Mesodermal cell (in vitro differentiated cells): Measurements from ENCODE around the gene EIF5.

ENCODE experiments used
- H3K27ac ChIP-seq: 2 replicates; pipeline ENCODE4 v1.7.0; 2013; ENCODE audit warnings: mild to moderate bottlenecking, low read depth, low read length, moderate library complexity; ENCODE audit not compliant: severe bottlenecking
- H3K36me3 ChIP-seq: 2 replicates; pipeline ENCODE4 v1.7.1; 2013; ENCODE audit warnings: mild to moderate bottlenecking, low read length, moderate library complexity; ENCODE audit not compliant: control insufficient read depth, insufficient read depth
- H3K4me1 ChIP-seq: one replicate; pipeline ENCODE4 v1.7.1; 2013; ENCODE audit warnings: mild to moderate bottlenecking, low read length; ENCODE audit not compliant: insufficient read depth, control insufficient read depth, poor library complexity, severe bottlenecking
- H3K4me3 ChIP-seq: 2 replicates; pipeline ENCODE4 v1.7.0; 2013; ENCODE audit warnings: low read length, control low read depth, mild to moderate bottlenecking; ENCODE audit not compliant: insufficient read depth, poor library complexity, severe bottlenecking; ENCODE audit errors: extremely low read depth
- H3K9me3 ChIP-seq: 2 replicates; pipeline ENCODE4 v1.7.1; 2013; ENCODE audit warnings: mild to moderate bottlenecking, low read length, moderate library complexity; ENCODE audit not compliant: control insufficient read depth
- WGBS, 2 experiments: methylation state at CpG; one replicate each; pipeline ENCODE4 v1.1.5; 2013; ENCODE audit warnings: missing lambda C conversion rate in 2 of 2; ENCODE audit not compliant: insufficient coverage in 2 of 2; 5-methylcytosine and 5-hydroxymethylcytosine counted together

EIF5 gene

DNA sequence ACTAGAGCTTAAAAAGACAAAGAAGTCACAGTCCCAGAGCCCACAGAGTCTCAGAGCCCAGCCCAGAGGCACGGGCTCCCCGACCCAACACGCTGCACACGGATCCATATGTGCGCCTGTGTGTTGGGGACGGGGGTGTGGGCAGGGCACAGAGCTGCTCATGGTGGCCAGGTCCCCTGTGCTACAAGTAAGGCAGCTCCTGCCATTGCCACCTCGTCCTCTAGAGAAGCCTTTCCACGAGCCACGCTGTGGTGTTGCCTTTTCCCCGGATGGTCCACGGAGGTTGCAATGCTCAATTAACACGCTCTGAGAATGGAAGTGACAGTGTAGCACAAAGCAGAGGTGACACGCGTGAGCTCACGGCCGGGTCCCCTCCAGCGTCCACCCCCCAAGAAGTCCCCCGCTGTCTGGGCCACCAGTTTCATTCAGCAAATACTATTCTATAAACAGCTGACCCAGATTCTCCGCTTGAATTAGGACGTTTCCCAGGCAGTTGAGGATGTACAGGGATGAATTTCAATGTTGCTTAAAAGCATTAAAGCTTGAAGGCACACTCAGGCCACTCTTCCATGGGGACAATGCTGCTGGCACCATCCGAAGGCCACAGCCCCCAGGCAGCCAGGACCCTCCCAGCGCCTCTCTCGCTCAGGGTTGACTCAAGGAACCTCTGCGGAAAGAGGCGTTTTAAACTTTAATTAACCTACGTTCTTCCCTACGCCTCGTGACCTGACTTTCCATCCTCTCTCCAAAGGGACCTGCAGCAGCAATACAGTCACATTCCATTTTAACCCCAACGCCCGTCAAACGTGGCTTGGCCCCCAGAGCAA, 22.7 kb upstream of the EIF5 start:
- Histone ChIP-seq H3K9me3 (no peaks in the 10 kb centered on the region), H3K4me1 (no peaks in the 10 kb centered on the region), H3K27ac (no peak overlapping the region), H3K4me3 (no peak overlapping the region), H3K36me3 (no peaks in the 10 kb centered on the region)
- 93 to 94% methylated on average over 23 to 28 of the region's 31 CpGs for WGBS, 2 experiments

DNA sequence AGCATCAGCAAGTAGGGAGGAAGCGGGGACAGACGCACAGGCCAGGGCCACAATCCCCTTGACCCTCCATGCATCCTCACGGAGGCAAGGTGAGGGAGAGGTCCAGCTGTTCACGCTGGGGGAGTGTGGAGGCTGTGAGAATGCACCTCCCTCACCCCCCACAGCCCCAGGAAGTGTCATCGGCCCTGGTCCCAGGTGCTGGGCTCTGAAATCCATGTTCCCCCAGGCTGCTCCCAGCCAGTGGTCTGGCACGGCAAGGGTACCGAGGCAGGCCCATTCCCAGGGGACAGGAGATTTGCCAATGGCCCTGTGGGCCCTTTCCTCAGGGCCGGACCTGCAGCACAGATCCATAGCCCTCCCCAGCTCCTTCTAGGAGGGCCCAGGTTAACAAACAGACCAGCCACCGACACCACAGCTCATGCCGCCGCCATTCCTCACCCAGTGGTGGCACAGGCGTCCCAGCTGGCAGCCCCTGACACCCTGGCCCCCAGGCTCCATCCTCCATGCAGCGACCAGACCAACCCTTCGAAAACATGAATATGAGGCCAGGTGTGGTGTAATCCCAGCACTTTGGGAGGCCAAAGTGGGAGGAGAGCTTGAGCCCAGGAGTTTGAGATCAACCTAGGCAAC, 21.9 kb upstream of the EIF5 start:
- Histone ChIP-seq H3K4me3 (no peak overlapping the region), H3K4me1 (no peaks in the 10 kb centered on the region), H3K27ac (no peak overlapping the region), H3K9me3 (no peaks in the 10 kb centered on the region), H3K36me3 (no peaks in the 10 kb centered on the region)
- WGBS, 2 experiments, result 86 to 97% methylated on average over 6 of the region's 14 CpGs

DNA sequence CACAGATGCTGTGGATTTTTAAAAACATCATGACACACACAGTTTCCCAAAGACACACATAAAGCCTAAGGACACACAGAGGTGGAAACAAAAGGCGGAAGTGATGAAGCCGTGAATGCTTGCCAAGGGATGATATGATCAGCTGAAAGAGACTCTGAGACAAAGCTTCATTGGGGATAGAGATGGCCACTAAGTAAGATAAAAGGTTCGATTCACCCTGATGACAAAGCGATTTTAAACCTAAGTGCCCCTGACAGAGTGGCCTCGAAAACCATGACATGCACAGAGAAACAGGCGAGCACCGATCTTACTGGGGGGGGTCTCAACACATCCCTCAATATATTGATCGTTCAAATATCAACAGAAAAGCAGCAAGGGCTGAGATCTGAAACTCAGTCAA, 20.3 kb upstream of the EIF5 start:
- WGBS, 2 experiments, result 95 to 97% methylated on average over 8 of the region's 8 CpGs

DNA sequence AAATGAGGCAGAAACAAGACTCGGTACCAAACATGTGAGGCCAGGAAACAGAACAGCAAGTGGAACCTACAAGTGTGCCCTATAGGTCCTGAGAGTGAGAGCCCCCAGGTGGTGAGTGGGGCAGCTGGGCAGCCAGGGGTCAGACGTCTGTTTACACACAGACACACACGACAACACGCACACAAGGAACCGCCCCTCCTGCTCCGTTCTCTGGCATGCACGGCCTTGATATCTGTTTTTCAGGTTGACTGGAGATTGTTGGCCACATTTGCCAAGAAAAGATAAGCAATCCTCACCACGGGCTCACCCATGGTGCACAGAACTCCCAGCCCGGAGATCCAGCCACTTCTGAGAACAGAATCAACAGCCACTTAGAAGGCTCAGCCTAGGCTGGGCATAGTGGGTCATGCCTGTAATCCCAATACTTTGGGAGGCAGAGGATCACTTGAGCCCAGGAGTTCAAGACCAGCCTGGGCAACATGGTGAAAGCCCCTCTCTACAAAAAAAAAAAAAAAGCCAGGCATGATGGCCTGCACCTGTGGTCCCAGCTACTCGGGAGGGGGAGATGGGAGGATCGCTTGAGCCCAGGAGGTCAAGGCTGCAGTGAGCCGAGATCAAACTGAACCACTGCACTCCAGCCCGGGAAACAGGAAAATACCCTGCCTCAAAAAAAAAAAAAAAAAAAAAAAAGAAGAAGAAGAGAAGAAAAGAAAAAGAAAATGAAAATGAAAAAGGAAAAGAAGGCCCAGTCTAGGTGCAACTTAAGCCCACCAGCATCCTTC, 19.4 kb upstream of the EIF5 start:
- Histone ChIP-seq H3K36me3 (no peaks in the 10 kb centered on the region), H3K4me3 (no peak overlapping the region), H3K4me1 (no peaks in the 10 kb centered on the region), H3K27ac (no peak overlapping the region), H3K9me3 (no peaks in the 10 kb centered on the region)
- WGBS, 2 experiments, result 92 to 97% methylated on average over 7 to 8 of the region's 13 CpGs

More for the DNA sequence above, 20.3 kb upstream of the EIF5 start:
- no peaks in the 10 kb centered on the region for H3K4me1 ChIP-seq
- H3K27ac ChIP-seq, result no peak overlapping the region
- no peaks in the 10 kb centered on the region for H3K36me3 ChIP-seq
- no peak overlapping the region for H3K4me3 ChIP-seq
- H3K9me3 ChIP-seq, result no peaks in the 10 kb centered on the region

DNA sequence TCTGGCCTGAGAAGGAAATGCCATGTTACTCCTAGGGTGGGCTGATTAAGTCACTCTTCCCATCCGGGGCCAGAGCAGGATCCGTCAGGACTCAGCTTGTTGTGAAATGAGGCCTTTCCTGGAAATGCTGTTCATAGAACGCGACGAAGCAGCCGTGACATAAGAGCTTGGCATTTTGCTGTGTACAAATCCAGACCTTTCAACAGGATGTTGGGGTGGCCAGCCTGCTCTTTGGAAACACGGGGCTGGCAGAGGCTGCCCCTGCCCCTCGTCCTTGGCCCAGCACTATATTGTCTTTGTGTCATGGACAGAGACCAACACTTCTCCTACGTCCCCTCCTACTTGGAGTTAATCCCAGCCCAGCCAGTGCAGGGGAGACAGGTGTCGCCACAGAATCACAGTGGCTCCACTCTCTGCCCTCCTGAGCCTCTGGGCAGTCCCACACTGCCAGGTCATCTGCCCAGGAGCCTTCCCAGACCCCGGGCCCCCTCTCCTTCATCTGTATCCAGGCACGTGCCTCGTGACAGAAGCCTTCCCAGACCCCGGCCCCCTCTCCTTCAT, 18.6 kb upstream of the EIF5 start:
- Histone ChIP-seq H3K4me1 (no peaks in the 10 kb centered on the region), H3K4me3 (no peak overlapping the region), H3K9me3 (no peaks in the 10 kb centered on the region), H3K27ac (no peak overlapping the region), H3K36me3 (no peaks in the 10 kb centered on the region)
- WGBS, 2 experiments, result 89 to 94% methylated on average over 11 to 13 of the region's 14 CpGs

DNA sequence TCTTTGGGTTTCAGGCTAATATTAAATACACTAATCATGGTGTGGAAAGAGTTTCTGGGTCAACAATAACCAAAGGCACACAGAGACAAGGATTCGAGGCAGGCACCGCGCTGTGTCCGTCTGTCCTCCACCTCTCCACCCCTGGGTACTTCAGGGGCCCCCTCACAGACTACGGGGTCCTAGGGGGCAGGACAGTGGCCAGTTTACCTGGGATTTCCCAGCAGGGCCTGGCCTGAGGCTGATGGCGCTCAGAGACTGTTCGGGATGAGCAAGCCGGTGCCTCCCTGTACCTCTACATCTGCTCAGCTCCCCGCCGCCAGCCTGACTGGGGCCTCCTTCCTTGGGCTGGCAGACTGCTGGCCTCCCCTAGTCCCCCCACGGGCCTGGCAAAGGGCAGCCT, 18.1 kb upstream of the EIF5 start:
- H3K4me3 ChIP-seq, result no peak overlapping the region
- no peaks in the 10 kb centered on the region for H3K36me3 ChIP-seq
- H3K9me3 ChIP-seq, result no peaks in the 10 kb centered on the region
- WGBS, 2 experiments, result 97 to 98% methylated on average over 8 of the region's 11 CpGs
- H3K4me1 ChIP-seq, result no peaks in the 10 kb centered on the region
- H3K27ac ChIP-seq, result no peak overlapping the region

DNA sequence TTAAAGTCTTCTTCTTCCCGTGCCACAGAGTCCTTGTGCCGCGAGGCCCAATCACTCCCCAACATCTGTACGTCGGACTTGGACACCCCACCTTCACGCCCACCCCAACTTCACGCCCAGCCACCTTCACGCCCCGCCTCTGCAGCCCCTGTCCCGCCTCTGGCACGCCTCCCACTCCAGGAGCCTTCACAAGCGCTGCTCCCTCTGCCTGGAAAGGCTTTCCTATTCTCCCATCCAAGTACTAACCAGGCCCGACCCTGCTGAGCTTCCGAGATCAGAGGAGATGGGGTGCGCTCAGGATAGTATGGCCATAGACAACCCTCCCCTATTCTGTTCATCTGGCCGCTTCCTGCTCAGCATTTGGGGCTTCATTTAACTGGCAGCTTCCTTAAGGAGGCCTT, 17.3 kb upstream of the EIF5 start:
- no peak overlapping the region for H3K4me3 ChIP-seq
- no peaks in the 10 kb centered on the region for H3K9me3 ChIP-seq
- H3K4me1 ChIP-seq, result no peaks in the 10 kb centered on the region
- no peaks in the 10 kb centered on the region for H3K36me3 ChIP-seq
- H3K27ac ChIP-seq, result no peak overlapping the region
- WGBS, 2 experiments, result 89 to 90% methylated on average over 5 to 14 of the region's 16 CpGs

DNA sequence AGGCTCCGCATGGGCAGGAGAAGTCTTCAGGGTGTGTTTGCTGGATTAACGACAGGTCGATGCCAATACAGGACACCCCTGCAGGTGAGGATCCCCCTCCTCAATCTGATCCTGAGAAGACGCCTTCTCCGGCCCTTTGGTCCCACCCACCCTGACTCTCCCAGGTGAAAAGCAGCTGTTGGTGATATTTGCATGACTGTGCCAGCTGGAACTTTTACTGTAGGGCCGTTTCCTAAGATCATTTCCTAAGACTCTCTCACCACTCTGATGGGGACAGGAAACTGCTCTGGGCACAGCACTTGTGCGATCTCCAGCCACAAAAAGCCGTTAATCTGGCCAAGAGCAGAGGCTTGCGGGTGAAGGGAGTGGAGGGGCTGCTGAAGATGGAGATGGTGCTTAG, 16.8 kb upstream of the EIF5 start:
- Histone ChIP-seq H3K36me3 (no peaks in the 10 kb centered on the region), H3K9me3 (no peaks in the 10 kb centered on the region), H3K4me3 (no peak overlapping the region), H3K27ac (no peak overlapping the region), H3K4me1 (no peaks in the 10 kb centered on the region)
- 74 to 85% methylated on average over 6 to 8 of the region's 9 CpGs for WGBS, 2 experiments

DNA sequence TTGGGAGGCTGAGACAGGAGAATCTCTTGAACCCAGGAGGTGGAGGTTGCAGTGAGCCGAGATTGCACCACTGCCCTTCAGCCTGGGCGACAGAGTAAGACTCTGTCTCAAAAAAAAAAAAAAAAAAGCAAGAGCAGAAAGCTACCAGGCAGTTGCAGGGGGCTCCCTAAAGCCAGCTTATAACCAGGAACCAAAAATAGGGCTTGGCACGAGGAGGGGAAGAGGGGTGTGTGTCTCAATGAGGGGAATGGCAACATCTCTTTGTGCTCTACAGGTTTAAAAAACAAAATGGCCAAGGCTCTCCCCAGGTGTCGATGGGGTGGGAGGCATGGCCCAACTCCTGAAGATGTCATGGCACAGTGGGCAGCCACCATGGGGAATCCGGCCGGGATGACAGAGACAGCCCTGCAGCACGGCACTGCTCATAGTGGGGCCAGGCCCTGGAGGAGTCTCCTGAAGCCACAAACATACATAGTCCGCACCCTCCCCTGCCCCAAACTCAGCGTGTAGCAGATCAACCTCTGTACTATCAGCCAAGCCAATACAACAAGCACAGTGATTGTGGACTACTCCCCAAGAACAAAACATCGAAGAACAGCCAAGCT, 16.0 kb upstream of the EIF5 start:
- Histone ChIP-seq H3K27ac (no peak overlapping the region), H3K9me3 (no peaks in the 10 kb centered on the region), H3K4me1 (no peaks in the 10 kb centered on the region), H3K4me3 (no peak overlapping the region), H3K36me3 (no peaks in the 10 kb centered on the region)
- WGBS, 2 experiments, result 94 to 96% methylated on average over 8 to 9 of the region's 10 CpGs

DNA sequence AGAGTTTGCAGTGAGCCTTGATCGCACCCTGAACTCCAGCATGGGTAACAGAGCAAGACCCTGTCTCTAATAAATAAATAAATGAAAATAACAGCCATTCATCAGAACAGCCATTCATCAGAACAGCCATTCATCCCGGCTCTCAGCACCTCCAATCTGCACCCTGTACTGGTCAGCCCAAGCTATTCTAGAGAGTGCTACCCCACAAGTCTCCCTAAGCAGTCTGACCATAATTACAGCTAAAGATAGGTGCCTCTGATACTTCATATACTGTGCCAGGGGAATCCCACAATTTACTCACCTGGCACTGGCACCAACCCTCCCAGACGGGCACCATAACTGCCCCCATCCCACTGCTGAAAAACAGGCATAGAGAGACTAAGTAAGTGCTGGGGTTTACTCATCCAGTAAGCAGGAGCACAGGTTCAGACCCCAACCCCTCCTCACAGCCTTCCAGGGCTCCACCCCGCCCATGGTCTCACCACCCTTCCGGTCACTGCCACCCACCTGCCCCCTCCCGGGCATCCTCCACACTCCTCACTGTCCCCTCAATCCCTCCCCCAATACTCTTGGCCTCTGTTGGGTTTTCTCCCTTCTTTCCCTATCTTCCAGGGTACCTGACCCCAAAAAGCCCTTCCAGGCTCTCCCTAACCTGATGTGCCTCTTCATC, 15.2 kb upstream of the EIF5 start:
- no peak overlapping the region for H3K27ac ChIP-seq
- H3K4me1 ChIP-seq, result no peaks in the 10 kb centered on the region
- no peaks in the 10 kb centered on the region for H3K9me3 ChIP-seq
- WGBS, 2 experiments, result 78 to 79% methylated on average over 5 of the region's 6 CpGs
- no peaks in the 10 kb centered on the region for H3K36me3 ChIP-seq
- H3K4me3 ChIP-seq, result no peak overlapping the region
